Liver (tissue), 9 donors: ENCODE measurements around the gene SLC12A7. TPM values are rescaled to one million over a fixed set of nuclear protein-coding genes. Genes with fewer than 3 reads are reported as not detected.

Experiments
- DNase-seq: peaks from one replicate; pipeline ENCODE4 v3.0.0-alpha.2; 2017; ENCODE audit warnings: low spot score
- H3K27ac ChIP-seq, 2 donors: one replicate each; pipeline ENCODE4 v1.7.0; 2013; ENCODE audit warnings: inconsistent platforms in 2 of 2, low read length in 2 of 2, control low read depth in 1 of 2, low read depth in 1 of 2, mild to moderate bottlenecking in 1 of 2
- H3K27me3 ChIP-seq, 4 donors: one replicate each; pipeline versions ENCODE4 v1.6.1 to v1.7.0; 2013; ENCODE audit warnings: low read length in 3 of 4, inconsistent platforms in 1 of 4, mild to moderate bottlenecking in 1 of 4, moderate library complexity in 1 of 4; ENCODE audit not compliant: control insufficient read depth in 4 of 4, insufficient read depth in 4 of 4
- H3K36me3 ChIP-seq, 4 donors: one replicate each; pipeline versions ENCODE4 v1.6.1 to v1.7.0; 2013; ENCODE audit warnings: low read length in 3 of 4, mild to moderate bottlenecking in 3 of 4, low read depth in 1 of 4, moderate library complexity in 1 of 4; ENCODE audit not compliant: control insufficient read depth in 4 of 4, insufficient read depth in 3 of 4
- H3K4me1 ChIP-seq, 4 donors: one replicate each; pipeline versions ENCODE4 v1.6.1 to v1.7.0; 2013; ENCODE audit warnings: low read length in 3 of 4, mild to moderate bottlenecking in 3 of 4, moderate library complexity in 1 of 4; ENCODE audit not compliant: control insufficient read depth in 4 of 4, insufficient read depth in 4 of 4
- H3K4me3 ChIP-seq, 3 donors: one replicate each; pipeline versions ENCODE4 v1.6.1 to v1.7.0; 2013; ENCODE audit warnings: low read length in 3 of 3, control low read depth in 1 of 3, low read depth in 1 of 3, mild to moderate bottlenecking in 1 of 3
- H3K9ac ChIP-seq, 2 donors: one replicate each; pipeline ENCODE4 v1.7.0; 2013; ENCODE audit warnings: low read length in 2 of 2, mild to moderate bottlenecking in 2 of 2, moderate library complexity in 2 of 2, control low read depth in 1 of 2, low read depth in 1 of 2
- H3K9me3 ChIP-seq, 4 donors: one replicate each; pipeline versions ENCODE4 v1.6.1 to v1.7.0; 2013; ENCODE audit warnings: low read length in 3 of 4; ENCODE audit not compliant: control insufficient read depth in 4 of 4
- ATF3 ChIP-seq: IDR thresholded peaks from 2 replicates; pipeline ENCODE4 v1.6.1; 2016; ENCODE audit warnings: antibody characterized with exemption
- CTCF ChIP-seq: fragments of 150-350 bp; IDR thresholded peaks from 2 replicates; pipeline ENCODE4 v1.5.1; 2017; ENCODE audit warnings: improper control_type of control experiment, low read depth, low read length; ENCODE audit not compliant: missing input control
- EGR1 ChIP-seq, 2 donors: IDR thresholded peaks; 2 replicates each; pipeline ENCODE4 v1.6.1; 2016 to 2018; ENCODE audit warnings: antibody characterized with exemption in 2 of 2, low read depth in 2 of 2
- GABPA ChIP-seq, 2 donors: IDR thresholded peaks in 1 of 2; conservative IDR thresholded peaks in 1 of 2; 2 replicates each; pipeline ENCODE4 v1.6.1; 2016; ENCODE audit warnings: antibody characterized with exemption in 2 of 2, mild to moderate bottlenecking in 1 of 2, moderate library complexity in 1 of 2
- JUND ChIP-seq, 2 donors: IDR thresholded peaks; 2 replicates each; pipeline ENCODE4 v1.6.1; 2016; ENCODE audit warnings: antibody characterized with exemption in 2 of 2
- MAX ChIP-seq: IDR thresholded peaks from 2 replicates; pipeline ENCODE4 v1.6.1; 2016; ENCODE audit warnings: antibody characterized with exemption
- RAD21 ChIP-seq, 2 donors: IDR thresholded peaks; 2 replicates each; pipeline ENCODE4 v1.6.1; 2016; ENCODE audit warnings: antibody characterized with exemption in 2 of 2, mild to moderate bottlenecking in 2 of 2
- REST ChIP-seq: IDR thresholded peaks from 2 replicates; pipeline ENCODE4 v1.6.1; 2016; ENCODE audit warnings: antibody characterized with exemption, mild to moderate bottlenecking
- TAF1 ChIP-seq: conservative IDR thresholded peaks from 2 replicates; pipeline ENCODE4 v1.6.1; 2016; ENCODE audit warnings: antibody characterized with exemption, mild to moderate bottlenecking
- ZBTB33 ChIP-seq: IDR thresholded peaks from 2 replicates; pipeline ENCODE4 v1.6.1; 2016; ENCODE audit warnings: antibody characterized with exemption
- WGBS: extraction: QIAGEN DNeasy Blood & Tissue Kit; methylation state at CpG from one replicate; pipeline ENCODE4 v1.1.7; 2013; 5-methylcytosine and 5-hydroxymethylcytosine counted together
- polyA plus RNA-seq, 2 donors: library from polyadenylated mRNA; stranded (reverse) in 1 of 2; unstranded in 1 of 2; fragments of 200-250 nt in 1 of 2; fragments of >200 nt in 1 of 2; fragmentation: Nextera tagmentation in 1 of 2; extraction: Ambion mirVana in 1 of 2; gene quantifications; one replicate each; pipeline versions ENCODE4 v1.2.1 to v1.2.3, GENCODE V29; 2013 to 2015
- total RNA-seq, 2 donors: library from RNA; depleted of rRNA; stranded (reverse); fragments of >200 nt; gene quantifications; one replicate each; pipeline ENCODE4 v1.2.3, GENCODE V29; 2014
- donor health status: healthy.
- donor health status: healthy.
- donor health status: healthy.
- donor health status: healthy.
- donor health status: healthy.

Gene SLC12A7
- total and polyA plus RNA-seq, 4 donors = 12.3 to 64.2 (median 28.9) TPM

- no peak for DNase-seq
- Histone ChIP-seq H3K9me3 (no peaks in the 10 kb centered on the region), H3K27ac (no peak overlapping the region), H3K27me3 (no peaks in the 10 kb centered on the region), H3K4me3 (no peak overlapping the region), H3K9ac (no peak overlapping the region), H3K4me1 (no peaks in the 10 kb centered on the region), H3K36me3 (peaks cover 41 to 79% (median 48%) of the 10 kb centered on the region in 4 donors)
- 96% methylated on average over 27 of the region's 27 CpGs for WGBS
- TF ChIP-seq MAX (no peak), ZBTB33 (no peak), CTCF (no peak), TAF1 (no peak), RAD21 (IDR thresholded peaks at IDR 0.05) (no peak), JUND (IDR thresholded peaks at IDR 0.05) (no peak), EGR1 (IDR thresholded peaks at IDR 0.05; ENCODE audit: low read depth in 2 of 2) (no peak), ATF3 (no peak)
These were observed 34.3 kb downstream of the SLC12A7 start for GRCh38 chr5:1077491-1078020.

- Histone ChIP-seq H3K36me3 (peaks cover 41 to 79% (median 48%) of the 10 kb centered on the region in 4 donors), H3K9ac (no peak overlapping the region), H3K4me1 (no peaks in the 10 kb centered on the region), H3K9me3 (no peaks in the 10 kb centered on the region), H3K27ac (no peak overlapping the region), H3K27me3 (no peaks in the 10 kb centered on the region), H3K4me3 (no peak overlapping the region)
- DNase-seq = no peak
- TF ChIP-seq GABPA (IDR thresholded peaks at IDR 0.05 in 1 of 2, conservative IDR thresholded peaks at IDR 0.05 in 1 of 2) (no peak), EGR1 (IDR thresholded peaks at IDR 0.05; ENCODE audit: low read depth in 2 of 2) (no peak)
- 94% methylated on average over 19 of the region's 19 CpGs for WGBS
These were observed 34.8 kb downstream of the SLC12A7 start for GRCh38 chr5:1077026-1077425.

GRCh38 chr5:1076406-1076805 lies 35.5 kb downstream of the SLC12A7 start:
- Histone ChIP-seq H3K27ac (no peak overlapping the region), H3K27me3 (no peaks in the 10 kb centered on the region), H3K4me3 (no peak overlapping the region), H3K9me3 (no peaks in the 10 kb centered on the region), H3K4me1 (no peaks in the 10 kb centered on the region), H3K36me3 (peaks cover 41 to 75% (median 44%) of the 10 kb centered on the region in 4 donors), H3K9ac (no peak overlapping the region)
- TF ChIP-seq REST (no peak), ATF3 (no peak)
- WGBS = 90% methylated on average over 17 of the region's 17 CpGs
- no peak for DNase-seq
